HG03354 (cell line): ENCODE measurements around the gene MNAT1.
"Not testable (repeated sequence)": the region's sequence is repeated elsewhere in the genome, so short reads cannot be mapped to it uniquely, and the experiment has no call there.

Experiments used
- ATAC-seq: cut with Tn5 transposase; IDR thresholded peaks from one replicate; pipeline ENCODE4 v1.9.1; 2021; ENCODE audit warnings: mild to moderate bottlenecking; ENCODE audit not compliant: unreplicated experiment, poor library complexity, severe bottlenecking

The MNAT1 gene

GRCh38 chr14:60790850-60791249 is 56.3 kb downstream of the MNAT1 start:
- no peak for ATAC-seq

DNA sequence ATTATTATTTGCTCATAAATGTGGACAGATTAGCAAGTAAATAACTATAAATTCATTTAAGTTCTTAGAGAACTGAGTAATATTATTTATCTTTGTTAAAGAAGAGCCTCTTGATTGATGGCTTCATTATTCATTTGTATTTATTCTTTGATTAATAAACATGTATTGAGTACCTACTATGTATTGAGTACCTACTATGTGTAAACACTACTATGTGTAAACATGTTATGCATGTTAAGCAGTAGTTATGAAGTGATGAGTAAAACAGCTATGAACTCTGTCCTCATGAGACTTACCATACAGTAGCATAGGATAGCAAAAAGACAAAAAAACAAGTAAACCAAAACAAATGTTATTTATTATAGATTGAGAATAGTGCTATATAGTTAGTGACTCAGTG is 61.9 kb downstream of the MNAT1 start:
- ATAC-seq: no peak

DNA sequence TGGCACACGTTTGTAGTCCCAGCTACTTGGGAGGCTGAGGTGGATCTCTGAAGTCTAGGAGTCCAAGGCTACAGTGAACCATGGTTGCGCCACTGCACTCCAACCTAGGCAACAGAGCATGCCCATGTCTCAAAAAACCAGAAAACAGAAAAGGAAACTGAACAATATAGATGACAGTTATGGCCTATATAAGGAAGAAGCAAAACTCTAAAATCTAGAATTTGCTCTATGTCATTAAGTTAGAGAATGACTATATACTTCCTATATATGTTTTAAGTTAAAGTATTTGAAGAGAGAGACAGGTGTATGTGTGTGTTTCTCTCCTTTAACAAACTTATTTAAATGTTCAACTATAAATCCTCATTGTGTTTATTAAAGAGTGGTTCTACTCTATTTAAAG is 65.8 kb downstream of the MNAT1 start:
- no peak for ATAC-seq

GRCh38 chr14:60803871-60804270 is 69.3 kb downstream of the MNAT1 start:
- ATAC-seq: no peak

GRCh38 chr14:60805841-60806430 is 71.4 kb downstream of the MNAT1 start:
- no peak for ATAC-seq

GRCh38 chr14:60807247-60807646 is 72.7 kb downstream of the MNAT1 start:
- no peak for ATAC-seq

- no peak for ATAC-seq
Observed at GRCh38 chr14:60807971-60808370, 73.4 kb downstream of the MNAT1 start.

DNA sequence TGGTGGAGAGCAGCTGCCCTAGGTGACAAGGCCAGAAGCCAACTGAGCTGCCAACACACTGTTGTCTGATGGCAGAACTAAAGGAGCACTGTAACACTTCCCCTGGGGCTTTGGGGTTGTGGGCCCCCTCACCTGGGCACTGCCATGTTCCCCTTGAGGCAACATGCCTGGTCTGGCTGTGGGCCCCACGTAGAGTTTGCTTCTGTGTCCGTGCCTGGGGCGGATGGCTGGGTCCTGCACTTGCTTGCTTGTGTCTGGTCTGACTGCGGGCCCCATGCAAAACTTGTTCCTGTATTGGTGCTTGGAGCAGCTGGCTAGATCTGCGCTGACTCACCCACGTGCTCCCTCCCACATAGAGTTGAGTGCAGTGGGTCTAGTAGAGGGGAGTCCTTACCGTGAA is 78.4 kb downstream of the MNAT1 start:
- no peak for ATAC-seq

DNA sequence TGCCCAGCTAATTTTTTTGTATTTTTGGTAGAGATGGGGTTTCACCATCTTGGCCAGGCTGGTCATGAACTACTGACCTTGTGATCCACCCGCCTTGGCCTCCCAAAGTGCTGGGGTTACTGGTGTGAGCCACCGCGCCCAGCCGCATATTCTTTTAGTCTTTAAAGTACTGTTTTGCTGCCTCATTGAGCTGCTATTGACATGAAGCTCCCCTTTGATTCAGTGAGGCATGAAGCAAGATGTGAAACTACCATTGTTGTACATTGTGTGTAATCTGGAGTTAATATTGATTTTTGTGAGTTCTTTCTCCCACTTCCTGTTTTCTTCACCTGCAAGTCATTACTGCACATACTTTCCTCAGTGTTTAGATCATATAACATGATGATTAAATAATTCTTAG is 80.8 kb downstream of the MNAT1 start:
- peak; percentile 98 for ATAC-seq

GRCh38 chr14:60817113-60817512 is 82.6 kb downstream of the MNAT1 start:
- ATAC-seq: no peak

DNA sequence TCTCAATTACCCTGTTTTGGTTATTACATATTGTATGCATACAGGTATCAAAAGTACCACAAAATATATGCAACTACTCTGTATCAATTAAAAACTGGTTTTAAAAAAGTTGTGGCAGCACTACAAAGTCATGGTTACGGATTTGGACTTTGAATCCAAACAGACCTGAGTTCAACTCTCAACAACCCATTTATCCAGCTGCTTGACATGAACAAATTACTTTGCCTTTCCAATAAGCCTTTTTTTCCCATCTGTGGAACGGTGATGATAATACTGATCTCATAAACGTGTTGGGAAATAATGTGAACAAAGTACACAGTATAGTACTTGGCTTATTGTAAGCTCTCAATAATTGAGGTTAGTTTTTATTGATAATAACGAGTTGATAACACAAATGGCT is 85.0 kb downstream of the MNAT1 start:
- no peak for ATAC-seq

DNA sequence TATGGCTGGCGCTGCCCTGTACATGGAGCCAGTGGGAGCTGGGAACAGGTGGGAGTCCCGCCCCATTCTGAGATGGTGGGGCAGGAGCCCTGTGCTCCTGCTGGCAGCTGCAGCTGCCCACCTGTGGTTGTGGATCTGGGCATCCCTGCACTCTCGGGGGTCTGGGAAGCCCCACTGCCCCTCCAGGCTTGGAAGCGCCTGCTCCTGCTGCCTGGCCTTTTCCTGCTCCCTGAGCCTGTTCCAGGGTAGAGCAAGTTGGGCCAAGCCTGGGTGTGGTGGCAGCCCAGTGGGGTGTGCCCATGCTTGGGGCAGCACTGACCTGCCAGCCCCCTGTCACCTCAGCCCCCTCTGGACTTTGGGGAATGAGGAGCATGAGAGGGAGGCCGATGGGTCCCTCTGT is 104.0 kb downstream of the MNAT1 start:
- ATAC-seq: no peak

GRCh38 chr14:60839057-60839456 is 104.5 kb downstream of the MNAT1 start:
- ATAC-seq: no peak

DNA sequence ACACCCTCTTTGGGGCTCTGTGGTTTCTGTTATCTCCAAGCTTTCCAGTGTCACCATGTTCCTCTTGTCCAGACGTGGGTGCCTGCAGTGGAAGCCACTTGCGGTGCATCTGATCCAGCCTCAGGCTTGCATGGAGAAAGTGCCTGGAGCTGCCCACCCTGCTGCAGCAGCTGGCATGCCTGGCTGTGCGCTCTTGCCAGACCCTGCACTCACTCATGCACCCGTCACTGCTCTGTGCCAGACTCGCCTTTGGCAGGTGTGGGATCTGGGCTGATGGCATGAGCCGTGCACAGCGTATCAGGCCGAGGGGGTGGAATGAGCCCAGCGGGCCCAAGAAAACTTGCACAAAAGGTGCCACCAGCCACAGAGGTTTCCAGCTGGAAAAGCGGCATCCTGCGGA is 105.1 kb downstream of the MNAT1 start:
- ATAC-seq: no peak

GRCh38 chr14:60840313-60840712 is 105.8 kb downstream of the MNAT1 start:
- no peak for ATAC-seq

DNA sequence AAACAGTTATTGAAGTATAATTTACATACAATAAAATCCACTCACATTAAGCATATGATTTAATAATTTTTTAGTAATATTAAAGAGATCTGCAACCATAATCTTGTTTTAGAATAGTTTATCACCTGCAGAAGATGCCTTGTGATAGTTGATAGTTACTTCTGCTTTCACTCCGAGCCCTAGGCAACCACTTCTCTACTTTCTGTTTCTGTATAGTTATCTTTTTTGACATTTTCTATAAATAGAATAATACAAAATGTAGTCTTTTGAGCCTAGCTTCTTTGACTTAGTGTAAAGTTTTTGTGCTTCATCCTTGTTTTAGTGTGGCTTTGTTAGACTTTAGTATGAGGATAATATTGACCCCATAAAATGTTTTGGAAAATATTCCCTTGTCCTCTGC is 111.0 kb downstream of the MNAT1 start:
- ATAC-seq: peak; percentile 99

DNA sequence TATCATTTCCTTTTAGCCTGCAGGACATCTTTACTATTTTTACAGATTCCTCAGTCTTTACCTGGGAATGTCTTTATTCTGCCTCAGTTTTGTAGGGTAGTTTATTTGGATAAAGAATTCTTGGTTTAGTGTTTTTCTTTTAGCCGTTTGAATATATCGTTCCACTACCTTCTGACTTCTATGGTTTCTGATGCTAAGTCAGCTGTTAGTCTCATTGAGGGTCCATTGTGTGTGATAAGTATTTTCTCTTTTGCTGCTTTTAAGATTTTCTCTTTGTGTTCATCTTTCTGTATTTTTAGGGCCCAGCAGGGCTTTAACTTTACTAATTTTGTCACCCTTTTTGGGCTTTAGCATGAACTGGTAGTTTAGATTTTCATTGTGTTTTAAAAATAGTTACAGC is 113.5 kb downstream of the MNAT1 start:
- no peak for ATAC-seq

DNA sequence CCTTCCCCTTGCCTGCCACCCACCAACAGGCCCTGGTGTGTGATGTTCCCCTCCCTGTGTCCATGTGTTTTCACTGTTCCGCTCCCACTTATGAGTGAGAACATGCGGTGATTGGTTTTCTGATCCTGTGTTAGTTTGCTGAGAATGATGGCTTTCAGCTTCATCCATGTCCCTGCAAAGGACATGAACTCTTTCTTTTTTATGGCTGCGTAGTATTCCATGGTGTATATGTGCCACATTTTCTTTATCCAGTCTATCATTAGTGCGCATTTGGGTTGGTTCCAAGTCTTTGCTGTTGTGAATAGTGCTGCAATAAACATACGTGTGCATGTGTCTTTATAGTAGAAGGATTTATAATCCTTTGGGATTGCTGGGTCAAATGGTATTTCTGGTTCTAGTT is 117.1 kb downstream of the MNAT1 start:
- not testable (repeated sequence) for ATAC-seq

DNA sequence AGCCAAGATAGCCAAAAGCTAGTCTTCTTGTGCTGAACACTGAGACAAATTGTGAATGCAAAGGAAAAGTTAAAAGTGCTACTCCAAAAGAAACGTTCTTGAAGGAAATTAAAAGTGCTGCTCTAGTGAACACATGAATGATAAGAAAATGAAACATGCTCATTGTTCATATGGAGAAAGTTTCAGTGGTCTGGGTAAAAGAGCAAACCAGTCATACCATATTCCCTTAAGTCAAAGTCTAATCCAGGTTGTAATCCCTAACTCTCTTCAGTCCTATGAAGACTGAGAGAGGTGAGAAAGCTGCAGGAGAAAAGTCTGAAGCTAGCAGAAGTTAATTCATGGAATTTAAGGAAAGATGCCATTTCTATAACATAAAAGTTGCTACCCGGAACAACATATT is 121.5 kb downstream of the MNAT1 start:
- ATAC-seq: no peak

DNA sequence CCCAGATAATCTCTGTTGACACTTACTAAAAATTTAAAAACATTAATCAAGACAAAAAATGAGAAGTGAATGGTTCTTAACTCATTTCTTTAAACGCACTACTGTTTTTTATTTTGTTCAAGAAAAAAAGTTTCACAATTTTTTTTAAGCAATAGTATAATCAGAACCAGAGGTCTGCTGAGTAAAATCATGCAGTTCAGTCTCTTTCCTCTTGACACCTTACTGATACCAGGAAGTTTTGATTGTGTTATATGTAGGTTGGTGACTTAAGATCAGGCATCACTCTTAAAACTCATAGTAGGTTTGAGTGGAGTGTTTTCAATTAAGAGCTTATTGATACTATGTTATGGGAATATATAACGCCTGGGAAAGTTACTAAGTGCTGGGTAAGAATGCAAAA is 125.0 kb downstream of the MNAT1 start:
- ATAC-seq: no peak

- no peak for ATAC-seq
Observed at GRCh38 chr14:60861545-60862140, 127.1 kb downstream of the MNAT1 start.

- no peak for ATAC-seq
Observed at GRCh38 chr14:60862283-60862682, 127.7 kb downstream of the MNAT1 start.
